ENCODE data around the gene WRAP53. TPM values are rescaled to one million over a fixed set of nuclear protein-coding genes. Genes with fewer than 3 reads are reported as not detected.

WRAP53 gene
- total RNA-seq, 1 donor from 2014 or later: 19.5 TPM

- DNase-seq: peak; percentile 79
- Mint-ChIP-seq H3K4me1 (ENCODE audit: low read depth, unreplicated experiment) (peaks cover 6% of the 10 kb centered on the region), H3K27ac (ENCODE audit: unreplicated experiment) (peak within 1 kb of the TSS; percentile 100)
Observed at GRCh38 chr17:7687072-7687907, 987 bp upstream of the WRAP53 start, which contains the start of gene TP53. Gene TP53, minus strand, starts transcription at chr17:7687490. Its CDS starts 10,896 bp downstream, at chr17:7676594.

GRCh38 chr17:7688808-7689316 lies 585 bp downstream of the WRAP53 start:
- peaks cover 9% of the 10 kb centered on the region for H3K9me3 Mint-ChIP-seq (ENCODE audit: unreplicated experiment)
- TF ChIP-seq CTCF (IDR thresholded peaks at IDR 0.05; ENCODE audit: partially characterized antibody, unreplicated experiment): no peak
- H3K27me3 Mint-ChIP-seq (ENCODE audit: unreplicated experiment): peaks cover 14% of the 10 kb centered on the region
- peak overlapping the region; percentile 44 for H3K27ac Mint-ChIP-seq (ENCODE audit: unreplicated experiment)
- peaks cover 6% of the 10 kb centered on the region for H3K4me1 Mint-ChIP-seq (ENCODE audit: low read depth, unreplicated experiment)
- DNase-seq: no peak
- no peaks in the 10 kb centered on the region for H3K36me3 Mint-ChIP-seq (ENCODE audit: unreplicated experiment)
- H3K4me3 Mint-ChIP-seq (ENCODE audit: unreplicated experiment): peak overlapping the region; percentile 98

More at GRCh38 chr17:7687072-7687907, 987 bp upstream of the WRAP53 start, which contains the start of gene TP53:
- H3K36me3 Mint-ChIP-seq (ENCODE audit: unreplicated experiment): no peaks in the 10 kb centered on the region
- no peak for TF ChIP-seq CTCF (IDR thresholded peaks at IDR 0.05; ENCODE audit: partially characterized antibody, unreplicated experiment)
- peaks cover 14% of the 10 kb centered on the region for H3K27me3 Mint-ChIP-seq (ENCODE audit: unreplicated experiment)
- peak within 1 kb of the TSS; percentile 98 for H3K4me3 Mint-ChIP-seq (ENCODE audit: unreplicated experiment)
- H3K9me3 Mint-ChIP-seq (ENCODE audit: unreplicated experiment): peaks cover 9% of the 10 kb centered on the region

- no peak for DNase-seq
- Mint-ChIP-seq H3K9me3 (ENCODE audit: unreplicated experiment) (peaks cover 2% of the 10 kb centered on the region), H3K4me3 (ENCODE audit: unreplicated experiment) (no peak overlapping the region), H3K4me1 (ENCODE audit: low read depth, unreplicated experiment) (no peaks in the 10 kb centered on the region), H3K27ac (ENCODE audit: unreplicated experiment) (no peak overlapping the region), H3K36me3 (ENCODE audit: unreplicated experiment) (no peaks in the 10 kb centered on the region), H3K27me3 (ENCODE audit: unreplicated experiment) (peaks cover 1% of the 10 kb centered on the region)
- TF ChIP-seq CTCF (IDR thresholded peaks at IDR 0.05; ENCODE audit: partially characterized antibody, unreplicated experiment): no peak
Observed at GRCh38 chr17:7695586-7695985, 7.3 kb downstream of the WRAP53 start.

- peaks cover 1% of the 10 kb centered on the region for H3K27me3 Mint-ChIP-seq (ENCODE audit: unreplicated experiment)
- H3K9me3 Mint-ChIP-seq (ENCODE audit: unreplicated experiment): peaks cover 2% of the 10 kb centered on the region
- no peak for TF ChIP-seq CTCF (IDR thresholded peaks at IDR 0.05; ENCODE audit: partially characterized antibody, unreplicated experiment)
- H3K27ac Mint-ChIP-seq (ENCODE audit: unreplicated experiment): no peak overlapping the region
- DNase-seq: no peak
- H3K4me1 Mint-ChIP-seq (ENCODE audit: low read depth, unreplicated experiment): no peaks in the 10 kb centered on the region
- H3K36me3 Mint-ChIP-seq (ENCODE audit: unreplicated experiment): no peaks in the 10 kb centered on the region
- no peak overlapping the region for H3K4me3 Mint-ChIP-seq (ENCODE audit: unreplicated experiment)
Observed at GRCh38 chr17:7697828-7698588, 9.7 kb downstream of the WRAP53 start.

Data from glutamatergic neuron (in vitro differentiated cells).